ENCODE measurements around the gene MOCS1.

MOCS1 gene

DNA sequence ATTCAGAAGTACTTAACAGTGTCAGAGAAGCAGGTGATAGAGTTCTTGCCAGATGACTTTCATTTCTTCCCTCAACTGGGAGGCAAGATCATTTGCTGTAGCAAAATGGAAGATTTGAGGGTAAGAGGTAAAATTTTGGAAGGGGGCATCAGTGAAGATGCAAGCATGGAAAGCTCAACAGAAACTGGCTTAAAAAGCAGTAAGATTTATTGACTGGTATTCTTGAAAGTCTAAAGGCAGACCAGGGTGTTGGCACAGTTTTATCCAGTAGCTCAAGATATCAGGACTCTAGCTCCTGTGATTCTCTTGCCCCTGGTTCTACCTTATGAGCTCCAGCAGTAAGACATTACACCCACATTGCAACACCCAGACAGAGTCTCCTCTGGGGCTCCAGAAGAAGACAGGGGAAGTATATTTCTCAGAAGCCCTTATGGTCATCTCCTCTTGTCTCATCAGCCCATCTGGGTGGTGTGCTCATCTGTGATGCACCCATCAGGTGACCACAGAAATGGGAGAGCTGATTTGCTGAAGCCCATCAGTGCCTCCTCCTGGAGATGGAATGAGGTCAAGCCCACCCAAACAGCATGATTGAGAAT is 16.0 kb upstream of the MOCS1 start:
- no peaks in the 10 kb centered on the region for H3K4me1 ChIP-seq (ENCODE audit: control insufficient read depth, insufficient read depth, low read length, unreplicated experiment)
- no peak overlapping the region for H3K27ac ChIP-seq (ENCODE audit: low read depth, low read length)
- no peak overlapping the region for H3K4me3 ChIP-seq (ENCODE audit: low read depth, low read length)
- H3K36me3 ChIP-seq (ENCODE audit: insufficient read depth, low read length), result no peaks in the 10 kb centered on the region
- H3K79me2 ChIP-seq (ENCODE audit: control insufficient read depth, insufficient read depth, low read length, unreplicated experiment), result no peaks in the 10 kb centered on the region
- H2AFZ ChIP-seq (ENCODE audit: low read length, unreplicated experiment), result no peak overlapping the region
- H3K27me3 ChIP-seq (ENCODE audit: insufficient read depth, low read length), result peaks cover 43% of the 10 kb centered on the region

DNA sequence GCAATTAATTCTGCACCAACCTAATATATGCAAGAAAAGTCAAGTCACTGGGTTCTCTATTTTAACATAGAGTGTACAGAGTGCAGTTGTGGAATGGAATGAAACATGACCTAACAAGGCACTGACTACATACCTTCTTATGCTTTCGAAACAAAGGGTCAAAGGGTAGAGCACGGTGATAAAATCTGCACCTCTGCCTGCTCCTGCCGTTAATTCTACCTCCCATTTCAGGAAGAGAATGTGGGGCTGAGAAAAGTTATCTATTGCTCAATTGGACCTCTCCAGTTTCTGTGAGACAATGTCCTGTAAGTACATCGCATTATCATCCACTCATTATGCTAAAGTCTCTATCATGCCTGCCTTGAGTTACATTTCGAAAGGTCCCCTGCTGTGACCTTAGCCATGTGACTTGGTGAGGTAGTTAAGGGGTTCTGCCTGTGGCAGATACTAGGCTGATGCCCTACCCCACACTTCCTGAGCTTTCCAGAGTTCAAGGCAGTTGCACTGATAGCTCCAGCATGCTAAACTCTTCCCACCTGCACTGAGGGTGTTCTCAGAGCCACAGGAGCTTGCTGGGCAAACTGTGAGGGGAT is 14.0 kb upstream of the MOCS1 start:
- Histone ChIP-seq H3K27me3 (ENCODE audit: insufficient read depth, low read length) (peaks cover 38% of the 10 kb centered on the region), H3K36me3 (ENCODE audit: insufficient read depth, low read length) (no peaks in the 10 kb centered on the region), H3K27ac (ENCODE audit: low read depth, low read length) (no peak overlapping the region), H3K4me1 (ENCODE audit: control insufficient read depth, insufficient read depth, low read length, unreplicated experiment) (no peaks in the 10 kb centered on the region), H2AFZ (ENCODE audit: low read length, unreplicated experiment) (no peak overlapping the region), H3K79me2 (ENCODE audit: control insufficient read depth, insufficient read depth, low read length, unreplicated experiment) (no peaks in the 10 kb centered on the region), H3K4me3 (ENCODE audit: low read depth, low read length) (no peak overlapping the region)

DNA sequence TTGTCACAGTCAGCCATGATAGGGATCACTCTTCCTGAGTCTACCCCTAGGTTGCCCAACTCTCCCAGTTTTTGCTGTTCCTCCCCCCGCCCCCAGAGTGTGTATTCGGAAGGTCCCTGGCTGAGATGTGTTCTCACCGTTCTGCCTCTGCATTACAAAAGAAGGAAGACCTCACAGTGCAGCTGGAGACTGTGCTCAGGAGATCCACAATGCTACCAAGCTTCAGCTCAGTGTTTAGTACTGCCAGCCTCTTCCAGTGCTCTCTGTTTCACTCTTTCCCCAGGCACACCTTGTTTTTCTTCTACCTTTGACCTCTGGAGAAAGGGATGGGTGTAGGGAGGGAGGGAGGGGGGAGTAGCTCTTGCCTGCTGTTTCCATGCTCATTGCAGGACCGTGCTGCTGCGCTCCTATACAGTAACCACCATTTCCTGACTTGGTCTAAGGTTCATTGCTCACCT is 13.4 kb upstream of the MOCS1 start:
- Histone ChIP-seq H3K36me3 (ENCODE audit: insufficient read depth, low read length) (no peaks in the 10 kb centered on the region), H3K4me1 (ENCODE audit: control insufficient read depth, insufficient read depth, low read length, unreplicated experiment) (no peaks in the 10 kb centered on the region), H3K79me2 (ENCODE audit: control insufficient read depth, insufficient read depth, low read length, unreplicated experiment) (no peaks in the 10 kb centered on the region), H3K27me3 (ENCODE audit: insufficient read depth, low read length) (peaks cover 34% of the 10 kb centered on the region), H3K4me3 (ENCODE audit: low read depth, low read length) (no peak overlapping the region), H3K27ac (ENCODE audit: low read depth, low read length) (no peak overlapping the region), H2AFZ (ENCODE audit: low read length, unreplicated experiment) (no peak overlapping the region)

- Histone ChIP-seq H3K4me3 (ENCODE audit: low read depth, low read length) (no peak overlapping the region), H3K79me2 (ENCODE audit: control insufficient read depth, insufficient read depth, low read length, unreplicated experiment) (no peaks in the 10 kb centered on the region), H2AFZ (ENCODE audit: low read length, unreplicated experiment) (no peak overlapping the region), H3K27ac (ENCODE audit: low read depth, low read length) (no peak overlapping the region), H3K4me1 (ENCODE audit: control insufficient read depth, insufficient read depth, low read length, unreplicated experiment) (no peaks in the 10 kb centered on the region), H3K36me3 (ENCODE audit: insufficient read depth, low read length) (no peaks in the 10 kb centered on the region), H3K27me3 (ENCODE audit: insufficient read depth, low read length) (peaks cover 27% of the 10 kb centered on the region)
Observed at GRCh38 chr6:39945626-39946025, 11.4 kb upstream of the MOCS1 start.

- Histone ChIP-seq H3K4me3 (ENCODE audit: low read depth, low read length) (no peak overlapping the region), H3K79me2 (ENCODE audit: control insufficient read depth, insufficient read depth, low read length, unreplicated experiment) (no peaks in the 10 kb centered on the region), H3K27me3 (ENCODE audit: insufficient read depth, low read length) (peaks cover 25% of the 10 kb centered on the region), H2AFZ (ENCODE audit: low read length, unreplicated experiment) (no peak overlapping the region), H3K36me3 (ENCODE audit: insufficient read depth, low read length) (no peaks in the 10 kb centered on the region), H3K27ac (ENCODE audit: low read depth, low read length) (no peak overlapping the region), H3K4me1 (ENCODE audit: control insufficient read depth, insufficient read depth, low read length, unreplicated experiment) (no peaks in the 10 kb centered on the region)
Observed at GRCh38 chr6:39942903-39943580, 8.8 kb upstream of the MOCS1 start.

DNA sequence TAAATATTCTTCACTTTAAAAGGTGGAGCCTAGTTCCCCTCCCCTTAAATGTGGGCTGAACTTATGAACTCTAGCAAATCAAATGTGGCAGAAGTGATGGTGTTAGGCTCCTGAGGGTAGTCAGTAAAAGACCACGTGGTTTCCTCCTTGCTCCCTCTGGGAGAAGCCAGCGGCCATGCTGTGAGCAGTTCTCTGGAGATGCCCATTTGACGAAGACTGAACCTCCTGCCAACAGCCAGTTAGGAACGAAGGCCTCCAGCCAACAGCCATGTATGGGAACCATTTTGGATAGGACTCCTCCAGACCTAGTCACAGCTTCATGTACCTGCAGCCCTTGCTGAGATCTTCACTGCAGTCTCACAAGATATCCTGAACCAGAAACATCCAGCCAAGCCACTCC is 7.6 kb upstream of the MOCS1 start:
- Histone ChIP-seq H3K4me3 (ENCODE audit: low read depth, low read length) (no peak overlapping the region), H3K36me3 (ENCODE audit: insufficient read depth, low read length) (no peaks in the 10 kb centered on the region), H3K4me1 (ENCODE audit: control insufficient read depth, insufficient read depth, low read length, unreplicated experiment) (no peaks in the 10 kb centered on the region), H3K79me2 (ENCODE audit: control insufficient read depth, insufficient read depth, low read length, unreplicated experiment) (no peaks in the 10 kb centered on the region), H2AFZ (ENCODE audit: low read length, unreplicated experiment) (no peak overlapping the region), H3K27me3 (ENCODE audit: insufficient read depth, low read length) (peaks cover 23% of the 10 kb centered on the region), H3K27ac (ENCODE audit: low read depth, low read length) (no peak overlapping the region)

GRCh38 chr6:39941138-39941537 is 6.9 kb upstream of the MOCS1 start:
- H2AFZ ChIP-seq (ENCODE audit: low read length, unreplicated experiment), result no peak overlapping the region
- H3K27me3 ChIP-seq (ENCODE audit: insufficient read depth, low read length), result peaks cover 24% of the 10 kb centered on the region; the same call in 1 of the 2 replicates
- H3K4me3 ChIP-seq (ENCODE audit: low read depth, low read length), result no peak overlapping the region
- H3K4me1 ChIP-seq (ENCODE audit: control insufficient read depth, insufficient read depth, low read length, unreplicated experiment), result no peaks in the 10 kb centered on the region
- no peak overlapping the region for H3K27ac ChIP-seq (ENCODE audit: low read depth, low read length)
- H3K79me2 ChIP-seq (ENCODE audit: control insufficient read depth, insufficient read depth, low read length, unreplicated experiment), result no peaks in the 10 kb centered on the region
- H3K36me3 ChIP-seq (ENCODE audit: insufficient read depth, low read length), result no peaks in the 10 kb centered on the region

DNA sequence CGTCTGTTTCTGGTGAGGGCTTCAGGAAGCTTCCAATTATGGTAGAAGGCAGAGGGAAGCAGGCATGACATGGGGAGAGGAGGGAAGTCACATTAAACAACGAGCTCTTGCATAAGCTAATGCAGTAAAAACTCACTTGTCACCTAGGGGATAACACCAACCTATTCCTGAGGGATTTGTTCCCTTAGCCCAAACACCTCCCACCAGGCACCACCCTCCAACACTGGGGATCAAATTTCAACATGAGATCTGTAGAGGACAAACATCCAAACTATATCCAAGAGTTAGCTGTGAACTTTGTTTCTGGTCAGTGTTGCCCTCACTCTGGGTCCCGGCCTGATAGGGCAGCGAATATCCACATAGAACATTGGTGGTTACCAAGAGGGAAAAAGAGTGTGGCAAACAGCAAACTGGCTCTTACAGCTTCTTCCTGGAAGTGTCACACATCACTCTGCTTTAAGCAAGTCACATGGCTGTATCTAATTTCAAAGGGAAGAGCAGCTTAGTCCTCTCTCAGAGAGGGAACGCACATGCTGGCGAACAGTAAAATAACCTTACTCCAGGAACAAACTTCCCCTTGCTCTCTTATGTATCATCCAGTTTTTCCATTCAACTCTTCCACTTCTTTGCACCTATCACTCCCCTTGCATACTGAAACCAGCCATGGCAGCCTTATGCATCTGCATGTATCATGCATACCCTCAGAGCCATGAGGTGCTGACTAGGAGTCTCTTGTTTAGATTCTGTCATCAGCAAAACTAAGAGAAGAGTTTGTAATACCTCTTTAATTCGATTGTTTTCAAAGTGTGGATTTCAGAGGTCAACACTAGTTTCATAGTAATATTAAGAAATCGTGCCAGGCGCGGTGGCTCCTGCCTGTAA is 4.8 kb upstream of the MOCS1 start:
- H3K4me1 ChIP-seq (ENCODE audit: control insufficient read depth, insufficient read depth, low read length, unreplicated experiment), result no peaks in the 10 kb centered on the region
- no peak overlapping the region for H3K4me3 ChIP-seq (ENCODE audit: low read depth, low read length)
- H3K27me3 ChIP-seq (ENCODE audit: insufficient read depth, low read length), result peaks cover 30% of the 10 kb centered on the region
- H3K27ac ChIP-seq (ENCODE audit: low read depth, low read length), result no peak overlapping the region
- H3K36me3 ChIP-seq (ENCODE audit: insufficient read depth, low read length), result no peaks in the 10 kb centered on the region
- no peak overlapping the region for H2AFZ ChIP-seq (ENCODE audit: low read length, unreplicated experiment)
- H3K79me2 ChIP-seq (ENCODE audit: control insufficient read depth, insufficient read depth, low read length, unreplicated experiment), result no peaks in the 10 kb centered on the region

- Histone ChIP-seq H3K27me3 (ENCODE audit: insufficient read depth, low read length) (peaks cover 30% of the 10 kb centered on the region), H3K79me2 (ENCODE audit: control insufficient read depth, insufficient read depth, low read length, unreplicated experiment) (no peaks in the 10 kb centered on the region), H2AFZ (ENCODE audit: low read length, unreplicated experiment) (no peak overlapping the region), H3K4me3 (ENCODE audit: low read depth, low read length) (no peak overlapping the region), H3K36me3 (ENCODE audit: insufficient read depth, low read length) (no peaks in the 10 kb centered on the region), H3K4me1 (ENCODE audit: control insufficient read depth, insufficient read depth, low read length, unreplicated experiment) (no peaks in the 10 kb centered on the region), H3K27ac (ENCODE audit: low read depth, low read length) (no peak overlapping the region)
Observed at GRCh38 chr6:39937686-39938333, 3.5 kb upstream of the MOCS1 start.

DNA sequence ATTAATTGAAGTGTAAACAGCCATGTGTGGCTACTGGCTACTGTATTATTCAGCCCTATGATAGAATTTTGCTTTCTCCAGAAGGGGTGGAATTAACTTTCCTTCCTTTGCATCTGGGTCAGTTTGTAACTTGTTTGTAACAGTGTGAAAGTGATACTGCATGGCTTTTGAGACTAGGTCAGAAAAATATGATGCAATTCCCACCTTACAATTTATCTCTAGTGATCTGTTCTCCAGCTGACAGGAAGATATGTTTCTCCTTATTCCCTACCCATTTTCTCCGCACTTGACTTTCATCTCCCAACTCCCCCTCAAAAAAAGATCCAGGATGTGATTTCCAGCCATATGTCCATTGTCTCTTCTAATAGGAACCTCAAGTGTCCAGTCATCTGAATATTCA is 2.6 kb upstream of the MOCS1 start:
- Histone ChIP-seq H2AFZ (ENCODE audit: low read length, unreplicated experiment) (no peak overlapping the region), H3K36me3 (ENCODE audit: insufficient read depth, low read length) (no peaks in the 10 kb centered on the region), H3K79me2 (ENCODE audit: control insufficient read depth, insufficient read depth, low read length, unreplicated experiment) (no peaks in the 10 kb centered on the region), H3K4me1 (ENCODE audit: control insufficient read depth, insufficient read depth, low read length, unreplicated experiment) (no peaks in the 10 kb centered on the region), H3K4me3 (ENCODE audit: low read depth, low read length) (no peak overlapping the region), H3K27me3 (ENCODE audit: insufficient read depth, low read length) (peaks cover 28% of the 10 kb centered on the region), H3K27ac (ENCODE audit: low read depth, low read length) (no peak overlapping the region)
